ENCODE results near the gene EIF3A.

EIF3A gene, protein sequence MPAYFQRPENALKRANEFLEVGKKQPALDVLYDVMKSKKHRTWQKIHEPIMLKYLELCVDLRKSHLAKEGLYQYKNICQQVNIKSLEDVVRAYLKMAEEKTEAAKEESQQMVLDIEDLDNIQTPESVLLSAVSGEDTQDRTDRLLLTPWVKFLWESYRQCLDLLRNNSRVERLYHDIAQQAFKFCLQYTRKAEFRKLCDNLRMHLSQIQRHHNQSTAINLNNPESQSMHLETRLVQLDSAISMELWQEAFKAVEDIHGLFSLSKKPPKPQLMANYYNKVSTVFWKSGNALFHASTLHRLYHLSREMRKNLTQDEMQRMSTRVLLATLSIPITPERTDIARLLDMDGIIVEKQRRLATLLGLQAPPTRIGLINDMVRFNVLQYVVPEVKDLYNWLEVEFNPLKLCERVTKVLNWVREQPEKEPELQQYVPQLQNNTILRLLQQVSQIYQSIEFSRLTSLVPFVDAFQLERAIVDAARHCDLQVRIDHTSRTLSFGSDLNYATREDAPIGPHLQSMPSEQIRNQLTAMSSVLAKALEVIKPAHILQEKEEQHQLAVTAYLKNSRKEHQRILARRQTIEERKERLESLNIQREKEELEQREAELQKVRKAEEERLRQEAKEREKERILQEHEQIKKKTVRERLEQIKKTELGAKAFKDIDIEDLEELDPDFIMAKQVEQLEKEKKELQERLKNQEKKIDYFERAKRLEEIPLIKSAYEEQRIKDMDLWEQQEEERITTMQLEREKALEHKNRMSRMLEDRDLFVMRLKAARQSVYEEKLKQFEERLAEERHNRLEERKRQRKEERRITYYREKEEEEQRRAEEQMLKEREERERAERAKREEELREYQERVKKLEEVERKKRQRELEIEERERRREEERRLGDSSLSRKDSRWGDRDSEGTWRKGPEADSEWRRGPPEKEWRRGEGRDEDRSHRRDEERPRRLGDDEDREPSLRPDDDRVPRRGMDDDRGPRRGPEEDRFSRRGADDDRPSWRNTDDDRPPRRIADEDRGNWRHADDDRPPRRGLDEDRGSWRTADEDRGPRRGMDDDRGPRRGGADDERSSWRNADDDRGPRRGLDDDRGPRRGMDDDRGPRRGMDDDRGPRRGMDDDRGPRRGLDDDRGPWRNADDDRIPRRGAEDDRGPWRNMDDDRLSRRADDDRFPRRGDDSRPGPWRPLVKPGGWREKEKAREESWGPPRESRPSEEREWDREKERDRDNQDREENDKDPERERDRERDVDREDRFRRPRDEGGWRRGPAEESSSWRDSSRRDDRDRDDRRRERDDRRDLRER (N-terminal part only)

DNA sequence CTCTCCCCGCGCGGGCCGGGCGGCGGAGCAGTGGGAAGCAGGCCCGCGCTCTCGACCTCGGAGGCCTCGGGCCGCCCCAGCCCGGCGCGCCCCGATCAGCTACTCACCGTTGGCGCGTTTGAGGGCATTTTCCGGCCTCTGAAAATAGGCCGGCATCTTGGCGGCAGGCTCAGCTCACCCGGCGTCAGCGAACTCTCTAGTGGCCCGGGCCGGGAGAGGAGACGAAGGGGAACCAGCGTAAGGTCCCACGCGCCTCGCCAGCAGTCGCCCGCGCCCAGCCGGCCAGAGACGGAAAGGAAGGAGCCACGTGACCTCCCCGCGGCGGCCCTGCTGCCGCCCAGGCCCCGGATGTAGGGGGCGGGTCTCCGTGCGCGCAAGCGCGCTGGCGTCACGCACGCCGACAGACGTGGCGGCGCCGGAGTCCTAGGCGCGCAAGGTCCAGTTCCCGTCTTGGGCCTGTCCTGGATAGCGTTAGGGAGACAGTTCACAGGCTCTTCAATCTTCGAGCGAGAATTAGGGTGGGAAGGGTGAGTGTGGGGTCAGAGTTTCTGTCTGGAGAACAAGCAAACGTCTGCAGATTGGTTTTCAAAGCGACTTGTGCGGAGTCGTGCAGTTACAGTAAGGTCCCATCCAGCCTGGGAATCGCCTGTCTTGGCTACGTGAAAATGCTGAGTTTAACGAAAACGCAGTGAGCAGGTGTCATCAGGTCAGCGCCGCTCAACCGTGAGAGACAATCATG lies at the start of gene EIF3A:
Gene EIF3A (minus strand): TSS at position 297 of the 739 bp plus-strand sequence. CDS start 141 bp downstream, at position 156.
- FAIRE-seq (no peak), DNase-seq (ENCODE audit: insufficient read length, low spot score) (no peak)
- TF ChIP-seq, protein P1, sequence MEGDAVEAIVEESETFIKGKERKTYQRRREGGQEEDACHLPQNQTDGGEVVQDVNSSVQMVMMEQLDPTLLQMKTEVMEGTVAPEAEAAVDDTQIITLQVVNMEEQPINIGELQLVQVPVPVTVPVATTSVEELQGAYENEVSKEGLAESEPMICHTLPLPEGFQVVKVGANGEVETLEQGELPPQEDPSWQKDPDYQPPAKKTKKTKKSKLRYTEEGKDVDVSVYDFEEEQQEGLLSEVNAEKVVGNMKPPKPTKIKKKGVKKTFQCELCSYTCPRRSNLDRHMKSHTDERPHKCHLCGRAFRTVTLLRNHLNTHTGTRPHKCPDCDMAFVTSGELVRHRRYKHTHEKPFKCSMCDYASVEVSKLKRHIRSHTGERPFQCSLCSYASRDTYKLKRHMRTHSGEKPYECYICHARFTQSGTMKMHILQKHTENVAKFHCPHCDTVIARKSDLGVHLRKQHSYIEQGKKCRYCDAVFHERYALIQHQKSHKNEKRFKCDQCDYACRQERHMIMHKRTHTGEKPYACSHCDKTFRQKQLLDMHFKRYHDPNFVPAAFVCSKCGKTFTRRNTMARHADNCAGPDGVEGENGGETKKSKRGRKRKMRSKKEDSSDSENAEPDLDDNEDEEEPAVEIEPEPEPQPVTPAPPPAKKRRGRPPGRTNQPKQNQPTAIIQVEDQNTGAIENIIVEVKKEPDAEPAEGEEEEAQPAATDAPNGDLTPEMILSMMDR (IDR thresholded peaks at IDR 0.05; ENCODE audit: insufficient read depth, missing control alignments): no peak

DNA sequence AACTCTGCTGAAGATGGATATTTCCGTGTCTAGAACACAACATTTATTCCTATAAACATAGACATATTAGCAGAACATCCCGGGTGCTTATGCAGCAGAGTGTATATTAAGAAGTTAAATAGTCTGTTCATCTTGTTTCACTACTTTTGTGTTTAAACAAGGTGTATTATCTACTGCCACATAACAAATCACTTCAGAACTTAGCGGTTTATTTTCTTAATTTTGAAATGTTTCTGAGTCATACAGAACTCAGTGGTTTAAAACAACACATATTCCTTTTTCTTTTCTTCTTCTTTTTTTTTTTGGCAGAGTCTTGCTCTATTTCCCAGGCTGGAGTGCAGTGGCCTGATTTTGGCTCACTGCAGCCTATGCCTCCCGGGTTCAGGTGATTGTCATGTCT lies 49.1 kb upstream of the EIF3A start:
- no peak for DNase-seq (ENCODE audit: insufficient read length, low spot score)
- FAIRE-seq: no peak
- TF ChIP-seq, protein P1 (IDR thresholded peaks at IDR 0.05; ENCODE audit: insufficient read depth, missing control alignments): no peak

DNA sequence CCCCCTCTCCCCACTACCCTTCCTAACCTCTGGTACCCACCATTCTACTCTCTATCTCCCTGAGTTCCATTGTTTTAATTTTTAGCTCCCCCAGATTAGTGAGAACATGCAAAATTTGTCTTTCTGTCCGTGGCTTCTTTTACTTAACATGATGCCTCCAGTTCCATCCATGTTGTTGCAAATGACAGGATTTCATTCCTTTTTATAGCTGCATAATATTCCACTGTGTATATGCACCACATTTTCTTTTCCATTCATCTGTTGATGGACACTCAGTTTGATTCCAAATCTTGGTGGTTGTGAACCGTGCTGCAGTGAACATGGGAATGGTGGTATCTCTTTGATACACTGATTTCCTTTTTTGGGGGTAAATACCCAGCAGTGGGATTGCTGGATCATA lies 45.3 kb upstream of the EIF3A start:
- DNase-seq (ENCODE audit: insufficient read length, low spot score) (no peak), FAIRE-seq (no peak)
- TF ChIP-seq, protein P1 (IDR thresholded peaks at IDR 0.05; ENCODE audit: insufficient read depth, missing control alignments): no peak

DNA sequence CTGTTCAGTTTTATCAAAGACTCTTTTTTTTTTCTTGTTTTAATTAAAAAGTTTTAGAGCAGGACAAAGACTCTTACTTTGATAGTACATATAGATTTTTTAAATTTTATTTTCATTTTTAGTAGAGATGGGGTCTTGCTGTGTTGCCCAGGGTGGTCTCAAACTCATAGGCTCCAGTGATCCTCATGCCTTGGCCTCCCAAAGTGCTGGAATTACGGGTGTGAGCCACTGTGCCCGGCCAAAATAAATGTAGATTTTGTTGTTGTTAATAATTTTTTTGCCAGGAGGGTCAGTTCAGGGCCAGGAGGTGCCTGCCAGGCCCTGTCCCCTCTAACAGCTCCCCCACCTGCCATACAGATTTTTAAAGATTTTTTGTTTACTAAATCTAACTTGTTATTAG lies 40.3 kb upstream of the EIF3A start:
- TF ChIP-seq, protein P1 (IDR thresholded peaks at IDR 0.05; ENCODE audit: insufficient read depth, missing control alignments): no peak
- no peak for DNase-seq (ENCODE audit: insufficient read length, low spot score)
- FAIRE-seq: no peak

DNA sequence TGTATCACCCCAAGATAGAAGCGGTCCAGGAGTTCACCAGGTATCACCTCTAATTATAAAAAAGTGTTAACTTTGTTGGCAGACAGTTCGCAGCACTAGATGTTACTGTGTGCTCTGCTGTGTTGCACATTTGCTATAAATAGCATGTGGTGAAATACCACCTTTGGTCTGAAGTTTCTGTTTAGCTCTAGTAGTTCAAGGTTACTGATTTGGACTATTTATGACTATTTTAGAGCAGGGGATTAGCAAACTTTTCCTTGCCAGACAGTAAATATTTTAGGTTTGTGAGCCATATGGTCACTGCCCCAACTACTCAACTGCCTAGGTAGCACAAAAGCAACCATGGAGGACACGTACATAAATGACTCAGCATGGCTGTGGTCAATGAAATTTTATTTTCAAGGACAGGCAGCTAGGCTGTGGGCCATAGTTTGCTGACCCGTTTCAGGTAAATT lies 39.8 kb upstream of the EIF3A start:
- FAIRE-seq (no peak), DNase-seq (ENCODE audit: insufficient read length, low spot score) (no peak)

DNA sequence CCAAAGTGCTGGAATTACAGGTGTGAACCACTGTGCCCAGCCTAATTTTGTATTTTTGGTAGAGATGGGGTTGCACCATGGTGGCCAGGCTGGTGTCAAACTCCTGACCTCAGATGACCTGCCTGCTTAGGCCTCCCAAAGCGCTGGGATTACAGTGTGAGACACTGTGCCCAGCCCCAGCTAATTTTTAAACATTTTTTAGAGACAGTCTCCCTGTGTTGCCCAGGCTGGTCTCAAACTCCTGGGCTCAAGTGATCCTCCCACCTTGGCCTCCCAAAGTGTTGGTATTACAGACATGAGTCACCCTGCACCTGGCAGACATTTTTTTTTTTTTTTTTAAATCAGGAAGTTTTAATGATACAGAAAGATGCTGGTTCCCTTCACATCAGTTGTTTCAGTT lies 38.8 kb upstream of the EIF3A start:
- DNase-seq (ENCODE audit: insufficient read length, low spot score) (no peak), FAIRE-seq (no peak)
- TF ChIP-seq, protein P1 (IDR thresholded peaks at IDR 0.05; ENCODE audit: insufficient read depth, missing control alignments): no peak

More for the DNA sequence above, 39.8 kb upstream of the EIF3A start:
- TF ChIP-seq, protein P1 (IDR thresholded peaks at IDR 0.05; ENCODE audit: insufficient read depth, missing control alignments): no peak

All from D721Med (cell line).